ENCODE data around the gene NLK.

DNA sequence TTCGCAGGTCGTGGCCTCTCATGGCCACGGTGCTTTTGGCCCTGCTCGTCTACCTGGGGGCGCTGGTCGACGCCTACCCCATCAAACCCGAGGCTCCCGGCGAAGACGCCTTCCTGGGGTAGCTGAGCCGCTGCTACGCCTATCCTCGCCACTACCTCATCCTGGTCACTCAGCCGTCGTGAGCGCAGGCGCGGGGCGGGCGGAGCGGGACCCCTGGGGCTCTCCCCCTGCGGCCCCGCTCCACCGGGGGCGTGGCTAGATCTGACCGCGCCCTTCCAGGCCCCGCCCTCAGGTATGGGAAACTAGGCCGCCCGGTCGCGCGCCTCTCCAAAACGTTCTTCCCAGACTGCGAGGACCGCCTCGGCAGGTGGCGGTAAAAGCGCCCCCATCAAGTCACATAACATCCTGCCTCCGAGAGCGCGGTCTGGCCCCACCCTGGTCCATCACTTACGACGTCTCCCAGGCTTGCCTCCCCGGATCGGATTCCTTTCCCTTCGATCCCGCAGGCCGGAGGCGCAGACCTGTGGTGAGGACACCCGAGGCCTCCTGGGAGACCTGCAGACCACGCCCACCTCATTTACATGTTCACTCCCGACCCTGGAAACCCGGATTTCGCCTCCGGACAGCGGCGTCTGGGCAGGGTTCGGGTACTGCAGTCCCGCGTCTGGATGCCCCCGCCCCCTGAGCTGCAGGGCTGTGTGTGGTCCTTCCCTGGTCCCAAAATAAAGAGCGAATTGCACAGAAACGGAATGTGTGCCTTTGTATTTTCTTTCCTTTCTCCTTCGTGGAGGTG lies 185.0 kb downstream of the NLK start:
- TF ChIP-seq, protein P1, sequence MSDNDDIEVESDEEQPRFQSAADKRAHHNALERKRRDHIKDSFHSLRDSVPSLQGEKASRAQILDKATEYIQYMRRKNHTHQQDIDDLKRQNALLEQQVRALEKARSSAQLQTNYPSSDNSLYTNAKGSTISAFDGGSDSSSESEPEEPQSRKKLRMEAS (IDR thresholded peaks at IDR 0.05; ENCODE audit: insufficient read depth, insufficient read length): no peak
- TF ChIP-seq, protein P2, sequence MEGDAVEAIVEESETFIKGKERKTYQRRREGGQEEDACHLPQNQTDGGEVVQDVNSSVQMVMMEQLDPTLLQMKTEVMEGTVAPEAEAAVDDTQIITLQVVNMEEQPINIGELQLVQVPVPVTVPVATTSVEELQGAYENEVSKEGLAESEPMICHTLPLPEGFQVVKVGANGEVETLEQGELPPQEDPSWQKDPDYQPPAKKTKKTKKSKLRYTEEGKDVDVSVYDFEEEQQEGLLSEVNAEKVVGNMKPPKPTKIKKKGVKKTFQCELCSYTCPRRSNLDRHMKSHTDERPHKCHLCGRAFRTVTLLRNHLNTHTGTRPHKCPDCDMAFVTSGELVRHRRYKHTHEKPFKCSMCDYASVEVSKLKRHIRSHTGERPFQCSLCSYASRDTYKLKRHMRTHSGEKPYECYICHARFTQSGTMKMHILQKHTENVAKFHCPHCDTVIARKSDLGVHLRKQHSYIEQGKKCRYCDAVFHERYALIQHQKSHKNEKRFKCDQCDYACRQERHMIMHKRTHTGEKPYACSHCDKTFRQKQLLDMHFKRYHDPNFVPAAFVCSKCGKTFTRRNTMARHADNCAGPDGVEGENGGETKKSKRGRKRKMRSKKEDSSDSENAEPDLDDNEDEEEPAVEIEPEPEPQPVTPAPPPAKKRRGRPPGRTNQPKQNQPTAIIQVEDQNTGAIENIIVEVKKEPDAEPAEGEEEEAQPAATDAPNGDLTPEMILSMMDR (IDR thresholded peaks at IDR 0.05; ENCODE audit: extremely low read depth in 1 of 2, insufficient read depth in 1 of 2, low read depth in 1 of 2, low read length in 2 of 2): no peak
- no peak for TF ChIP-seq POLR2A (IDR thresholded peaks at IDR 0.05; ENCODE audit: low read depth, low read length)
- no peak for TF ChIP-seq JUN (IDR thresholded peaks at IDR 0.05; ENCODE audit: borderline replicate concordance, insufficient read depth, insufficient read length, low read depth)
- TF ChIP-seq GATA2 (IDR thresholded peaks at IDR 0.05; ENCODE audit: insufficient read depth, insufficient read length, low read depth, low read length): no peak

All from endothelial cell of umbilical vein (primary cell).